ENCODE results near the gene SHROOM3.

GRCh38 chr4:76590798-76591281 lies 155.8 kb downstream of the SHROOM3 start:
- TF ChIP-seq CTCF (IDR thresholded peaks at IDR 0.05; ENCODE audit: poor library complexity, severe bottlenecking) (no peak), EZH2 (IDR thresholded peaks at IDR 0.05; ENCODE audit: borderline replicate concordance, insufficient read depth, low read length, poor library complexity, severe bottlenecking) (no peak), TAF1 (IDR thresholded peaks at IDR 0.05; ENCODE audit: low read depth) (no peak), EP300 (conservative IDR thresholded peaks at IDR 0.05; ENCODE audit: poor library complexity, severe bottlenecking) (no peak), RAD21 (conservative IDR thresholded peaks at IDR 0.05) (no peak), REST (IDR thresholded peaks at IDR 0.05; ENCODE audit: borderline replicate concordance) (no peak), MXI1 (conservative IDR thresholded peaks at IDR 0.05; ENCODE audit: poor library complexity, severe bottlenecking) (no peak), SMC3 (conservative IDR thresholded peaks at IDR 0.05; ENCODE audit: poor library complexity) (no peak)

All from neural cell (in vitro differentiated cells).